OCI-LY1 (cell line): ENCODE measurements around the gene FA2H.

Source experiments
- EZH2 ChIP-seq: fragments of 200-600 bp; sonication (generic), shearing (Covaris generic); IDR thresholded peaks from 2 replicates; pipeline ENCODE4 v1.8.0; 2017; ENCODE audit warnings: borderline replicate concordance, mixed run types, mild to moderate bottlenecking, antibody characterized with exemption, low read length, moderate library complexity, mixed read lengths
- TF ChIP-seq, protein P1 (sequence below): fragments of 200-600 bp; sonication (generic), shearing (Covaris generic); IDR thresholded peaks from 2 replicates; pipeline ENCODE4 v1.5.1; 2017; ENCODE audit warnings: mild to moderate bottlenecking, antibody characterized with exemption, low read length, moderate library complexity, mixed read lengths

DNA sequence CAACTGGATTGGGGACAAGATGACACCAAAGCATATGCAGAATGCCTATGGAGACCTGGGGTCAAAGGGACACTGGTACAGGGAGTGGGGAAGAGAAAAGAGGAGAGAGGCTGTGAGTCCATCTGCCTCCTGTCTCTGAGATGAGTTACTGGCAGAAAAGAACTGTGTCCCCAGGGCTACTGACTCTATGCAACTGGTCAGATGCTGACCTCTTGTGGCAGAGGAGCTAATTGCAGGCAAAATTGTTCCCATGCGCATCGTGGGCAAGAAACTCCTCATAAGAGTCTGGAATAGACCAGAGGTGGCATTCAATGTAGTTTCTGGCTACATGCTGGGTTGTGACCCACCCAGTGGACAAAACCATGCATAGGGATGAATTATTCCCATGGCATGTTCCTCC lies 47.9 kb downstream of the FA2H start:
- TF ChIP-seq, protein P1, sequence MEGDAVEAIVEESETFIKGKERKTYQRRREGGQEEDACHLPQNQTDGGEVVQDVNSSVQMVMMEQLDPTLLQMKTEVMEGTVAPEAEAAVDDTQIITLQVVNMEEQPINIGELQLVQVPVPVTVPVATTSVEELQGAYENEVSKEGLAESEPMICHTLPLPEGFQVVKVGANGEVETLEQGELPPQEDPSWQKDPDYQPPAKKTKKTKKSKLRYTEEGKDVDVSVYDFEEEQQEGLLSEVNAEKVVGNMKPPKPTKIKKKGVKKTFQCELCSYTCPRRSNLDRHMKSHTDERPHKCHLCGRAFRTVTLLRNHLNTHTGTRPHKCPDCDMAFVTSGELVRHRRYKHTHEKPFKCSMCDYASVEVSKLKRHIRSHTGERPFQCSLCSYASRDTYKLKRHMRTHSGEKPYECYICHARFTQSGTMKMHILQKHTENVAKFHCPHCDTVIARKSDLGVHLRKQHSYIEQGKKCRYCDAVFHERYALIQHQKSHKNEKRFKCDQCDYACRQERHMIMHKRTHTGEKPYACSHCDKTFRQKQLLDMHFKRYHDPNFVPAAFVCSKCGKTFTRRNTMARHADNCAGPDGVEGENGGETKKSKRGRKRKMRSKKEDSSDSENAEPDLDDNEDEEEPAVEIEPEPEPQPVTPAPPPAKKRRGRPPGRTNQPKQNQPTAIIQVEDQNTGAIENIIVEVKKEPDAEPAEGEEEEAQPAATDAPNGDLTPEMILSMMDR: peak; percentile 82
- TF ChIP-seq EZH2: no peak
